RWPE2 (cell line): Measurements from ENCODE around the gene KLHL10.
"Not testable (repeated sequence)": the region's sequence is repeated elsewhere in the genome, so short reads cannot be mapped to it uniquely, and the experiment has no call there.

Experiments used
- ATAC-seq: fragments of 200-7000 bp; cut with Tn5 transposase; 3 replicates; pipeline ENCODE4 v1.9.1; 2021; ENCODE audit warnings: low read depth
- DNase-seq: peaks from one replicate; pipeline ENCODE4 v3.0.0-alpha.2; 2020; ENCODE audit warnings: low spot score
- H3K27ac ChIP-seq: fragments of 450-650 bp; 2 replicates; pipeline ENCODE4 v1.5.1; 2017; ENCODE audit warnings: mild to moderate bottlenecking; ENCODE audit not compliant: poor library complexity, severe bottlenecking
- H3K27me3 ChIP-seq: fragments of 250-450 bp; sonication (Bioruptor Pico); 2 replicates; pipeline ENCODE4 v1.5.1; 2021; ENCODE audit warnings: mild to moderate bottlenecking, moderate library complexity; ENCODE audit not compliant: insufficient read depth, poor library complexity, severe bottlenecking
- H3K36me3 ChIP-seq: fragments of 250-450 bp; sonication (Bioruptor Pico); 2 replicates; pipeline ENCODE4 v1.5.1; 2020; ENCODE audit warnings: low read depth, mild to moderate bottlenecking, moderate library complexity
- H3K4me1 ChIP-seq: fragments of 250-450 bp; sonication (Bioruptor Pico); 2 replicates; pipeline ENCODE4 v1.5.1; 2021; ENCODE audit warnings: mild to moderate bottlenecking, moderate library complexity; ENCODE audit not compliant: insufficient read depth, poor library complexity, severe bottlenecking
- H3K4me3 ChIP-seq: fragments of 250-450 bp; sonication (Bioruptor Pico); 2 replicates; pipeline ENCODE4 v1.5.1; 2021; ENCODE audit warnings: mild to moderate bottlenecking, moderate library complexity; ENCODE audit not compliant: severe bottlenecking
- H3K9me3 ChIP-seq: fragments of 250-450 bp; sonication (Bioruptor Pico); 2 replicates; pipeline ENCODE4 v1.5.1; 2021; ENCODE audit warnings: mild to moderate bottlenecking, moderate library complexity; ENCODE audit not compliant: severe bottlenecking
- TF ChIP-seq, protein P1 (sequence below): fragments of 450-650 bp; IDR thresholded peaks from one replicate; pipeline ENCODE4 v1.5.1; 2017; ENCODE audit warnings: mild to moderate bottlenecking, moderate library complexity; ENCODE audit not compliant: poor library complexity, severe bottlenecking

The KLHL10 gene

DNA sequence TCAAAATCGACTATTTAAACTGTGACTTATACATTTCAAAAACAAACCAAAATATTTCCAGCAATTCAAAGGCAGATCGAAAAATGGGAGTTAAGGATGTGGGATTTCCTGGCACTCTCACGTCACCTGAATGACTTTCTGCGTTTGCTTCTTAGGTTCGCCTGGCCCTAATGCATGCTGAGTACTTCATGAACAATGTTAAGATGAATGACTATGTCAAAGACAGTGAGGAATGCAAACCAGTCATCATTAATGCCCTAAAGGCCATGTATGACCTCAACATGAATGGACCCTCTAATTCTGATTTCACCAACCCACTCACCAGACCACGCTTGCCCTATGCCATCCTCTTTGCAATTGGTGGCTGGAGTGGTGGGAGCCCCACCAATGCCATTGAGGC lies 7.3 kb downstream of the KLHL10 start:
- TF ChIP-seq, protein P1, sequence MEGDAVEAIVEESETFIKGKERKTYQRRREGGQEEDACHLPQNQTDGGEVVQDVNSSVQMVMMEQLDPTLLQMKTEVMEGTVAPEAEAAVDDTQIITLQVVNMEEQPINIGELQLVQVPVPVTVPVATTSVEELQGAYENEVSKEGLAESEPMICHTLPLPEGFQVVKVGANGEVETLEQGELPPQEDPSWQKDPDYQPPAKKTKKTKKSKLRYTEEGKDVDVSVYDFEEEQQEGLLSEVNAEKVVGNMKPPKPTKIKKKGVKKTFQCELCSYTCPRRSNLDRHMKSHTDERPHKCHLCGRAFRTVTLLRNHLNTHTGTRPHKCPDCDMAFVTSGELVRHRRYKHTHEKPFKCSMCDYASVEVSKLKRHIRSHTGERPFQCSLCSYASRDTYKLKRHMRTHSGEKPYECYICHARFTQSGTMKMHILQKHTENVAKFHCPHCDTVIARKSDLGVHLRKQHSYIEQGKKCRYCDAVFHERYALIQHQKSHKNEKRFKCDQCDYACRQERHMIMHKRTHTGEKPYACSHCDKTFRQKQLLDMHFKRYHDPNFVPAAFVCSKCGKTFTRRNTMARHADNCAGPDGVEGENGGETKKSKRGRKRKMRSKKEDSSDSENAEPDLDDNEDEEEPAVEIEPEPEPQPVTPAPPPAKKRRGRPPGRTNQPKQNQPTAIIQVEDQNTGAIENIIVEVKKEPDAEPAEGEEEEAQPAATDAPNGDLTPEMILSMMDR = no peak
- ATAC-seq = peak; percentile 57; the same call in 1 of the 3 replicates
- no peaks in the 10 kb centered on the region for H3K4me1 ChIP-seq
- H3K9me3 ChIP-seq = no peaks in the 10 kb centered on the region
- no peak overlapping the region for H3K27ac ChIP-seq
- H3K27me3 ChIP-seq = no peaks in the 10 kb centered on the region
- no peaks in the 10 kb centered on the region for H3K36me3 ChIP-seq
- no peak for DNase-seq
- no peak overlapping the region for H3K4me3 ChIP-seq

DNA sequence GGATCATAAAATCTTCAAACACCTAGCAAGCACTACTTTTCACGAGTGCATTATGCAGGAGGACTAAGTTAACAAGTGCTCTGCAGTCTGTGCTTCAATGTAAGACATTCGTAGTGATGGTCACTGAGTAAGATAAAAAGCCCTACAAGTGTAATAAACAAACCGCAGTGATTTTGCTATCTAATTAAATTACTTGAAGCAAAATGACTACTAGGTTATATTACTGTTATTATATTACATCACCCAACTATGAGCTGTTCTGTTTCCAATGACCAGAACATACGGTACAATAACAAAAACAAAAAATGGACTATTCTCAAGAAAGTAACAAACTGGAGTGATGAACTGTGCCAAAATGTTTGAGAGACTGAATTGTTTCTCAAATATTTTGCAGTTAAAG lies 11.2 kb downstream of the KLHL10 start:
- Histone ChIP-seq H3K27me3 (no peaks in the 10 kb centered on the region), H3K9me3 (no peaks in the 10 kb centered on the region), H3K27ac (no peak overlapping the region), H3K36me3 (peaks cover 11% of the 10 kb centered on the region), H3K4me1 (no peaks in the 10 kb centered on the region), H3K4me3 (no peak overlapping the region)
- DNase-seq (no peak), ATAC-seq (no peak)
- TF ChIP-seq, protein P1 = no peak

DNA sequence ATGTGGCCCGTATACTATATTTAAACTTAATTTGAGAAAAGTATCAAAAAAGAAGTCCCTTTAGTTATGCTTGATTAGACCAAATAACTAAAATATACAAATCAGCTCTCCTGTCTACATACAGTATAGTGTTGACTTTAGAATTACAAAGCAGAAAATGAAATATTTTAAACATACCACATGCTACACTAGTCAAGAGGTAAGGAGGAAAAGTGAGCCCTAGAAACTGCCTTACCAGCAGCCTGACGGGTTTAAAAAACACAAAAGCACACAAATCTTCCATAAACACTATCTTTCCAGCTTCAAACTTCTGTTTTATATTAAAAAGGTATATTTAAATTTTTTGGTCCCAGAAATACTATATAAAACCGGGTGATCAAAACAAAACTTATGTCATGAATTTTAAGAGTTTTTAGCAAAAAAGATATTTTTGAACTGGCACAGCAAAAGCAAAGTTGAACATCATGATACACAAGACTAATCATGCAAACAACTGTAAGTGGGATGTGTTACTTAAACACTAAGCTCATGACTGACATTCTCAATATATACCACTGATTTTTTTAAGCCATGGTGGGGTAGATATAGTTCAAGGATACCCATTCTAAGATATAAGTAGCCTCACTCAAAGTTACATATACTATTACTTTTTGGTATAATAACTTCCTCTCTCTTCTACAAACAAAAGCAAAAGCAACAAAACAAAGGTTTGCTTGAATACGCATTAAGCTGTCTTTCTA lies 11.8 kb downstream of the KLHL10 start:
- peaks cover 18% of the 10 kb centered on the region for H3K36me3 ChIP-seq
- no peak for ATAC-seq
- TF ChIP-seq, protein P1 = no peak
- no peaks in the 10 kb centered on the region for H3K27me3 ChIP-seq
- no peak overlapping the region for H3K27ac ChIP-seq
- no peaks in the 10 kb centered on the region for H3K9me3 ChIP-seq
- no peaks in the 10 kb centered on the region for H3K4me1 ChIP-seq
- DNase-seq = no peak
- no peak overlapping the region for H3K4me3 ChIP-seq

DNA sequence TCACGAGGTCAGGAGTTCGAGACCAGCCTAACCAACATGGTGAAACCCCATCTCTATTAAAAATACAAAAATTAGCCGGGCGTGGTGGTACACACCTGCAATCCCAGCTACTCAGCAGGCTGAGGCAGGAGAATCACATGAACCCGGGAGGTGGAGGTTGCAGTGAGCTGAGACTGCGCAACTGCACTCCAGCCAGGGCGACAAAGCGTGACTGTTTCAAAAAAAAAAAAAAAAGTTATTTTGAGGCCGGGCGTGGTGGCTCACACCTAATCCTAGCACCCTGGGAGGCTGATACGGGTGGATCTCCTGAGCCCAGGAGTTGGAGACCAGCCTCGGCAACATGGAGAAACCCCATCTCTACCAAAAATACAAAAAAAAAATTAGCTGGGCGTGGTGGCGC lies 13.8 kb downstream of the KLHL10 start:
- H3K4me3 ChIP-seq, H3K27me3 ChIP-seq, DNase-seq, H3K9me3 ChIP-seq, ATAC-seq, H3K4me1 ChIP-seq, H3K27ac ChIP-seq: not testable (repeated sequence)
- peaks cover 29% of the 10 kb centered on the region for H3K36me3 ChIP-seq

DNA sequence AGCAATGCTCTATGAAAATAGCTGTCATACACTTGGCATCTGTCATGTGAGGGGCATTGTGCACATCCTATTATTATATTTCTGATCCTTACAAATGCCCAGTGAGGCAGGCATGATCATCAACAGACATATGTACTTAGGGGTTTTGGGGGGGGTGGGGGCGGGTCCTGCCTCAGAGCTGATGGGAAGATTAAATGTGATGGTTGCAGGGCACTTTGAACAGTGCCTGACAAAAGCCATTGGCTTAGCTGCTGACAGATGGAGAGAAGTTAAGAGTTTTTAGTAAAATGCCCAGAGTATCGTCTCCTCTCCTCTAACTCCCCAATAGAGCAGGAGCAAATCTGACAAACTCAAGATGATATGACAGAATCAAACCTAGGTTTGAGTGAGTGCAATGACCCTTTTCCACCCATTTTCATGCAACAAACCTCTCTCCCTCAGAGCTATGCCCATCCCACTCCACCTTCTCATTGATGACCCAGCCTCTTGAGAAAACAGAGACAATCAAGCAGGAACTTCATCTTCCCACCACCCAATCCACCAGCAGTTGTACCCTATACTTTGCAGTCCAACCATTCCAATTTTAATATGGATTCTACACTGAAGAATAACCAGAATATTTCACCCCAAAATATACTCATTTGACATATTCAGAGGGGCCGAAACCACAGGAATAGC lies 22.8 kb downstream of the KLHL10 start:
- ATAC-seq (no peak), DNase-seq (no peak)
- H3K27me3 ChIP-seq = no peaks in the 10 kb centered on the region
- H3K4me1 ChIP-seq = no peaks in the 10 kb centered on the region
- H3K4me3 ChIP-seq = no peak overlapping the region
- TF ChIP-seq, protein P1 = no peak
- H3K27ac ChIP-seq = no peak overlapping the region
- H3K36me3 ChIP-seq = peaks cover 6% of the 10 kb centered on the region; the same call in 1 of the 2 replicates
- no peaks in the 10 kb centered on the region for H3K9me3 ChIP-seq
